H1 (cell line): Measurements from ENCODE around the gene TXLNA. TPM values are rescaled to one million over a fixed set of nuclear protein-coding genes. Genes with fewer than 3 reads are reported as not detected.

Experiments
- CTCF ChIA-PET: fragments of 300-600 bp; sonication (Branson Sonifier 250); formaldehyde crosslinking; loops from one replicate; lab custom pipeline; 2021; ENCODE audit not compliant: partially characterized antibody; lab: Charles Lee
- POLR2A ChIA-PET: fragments of 300-600 bp; sonication (Branson Sonifier 250); formaldehyde crosslinking; loops from one replicate; lab custom pipeline; 2021; ENCODE audit warnings: inconsistent platforms; ENCODE audit not compliant: partially characterized antibody; lab: Charles Lee
- DNase-seq, 2 experiments: peaks; one replicate each; pipeline versions ENCODE4 v3.0.0 to v3.0.0-alpha.2; 2010 to 2022; ENCODE audit warnings: low spot score in 2 of 2, low read depth in 1 of 2, mixed read lengths in 1 of 2
- FAIRE-seq: peaks from 2 replicates; lab custom pipeline; 2011; peaks lifted over from hg19 to GRCh38; lab: Jason Lieb, UNC
- H2AFZ ChIP-seq: 2 replicates; pipeline ENCODE4 v1.8.1; 2012; ENCODE audit warnings: low read length, inconsistent platforms
- H2AK5ac ChIP-seq: 2 replicates; pipeline ENCODE4 v1.6.1; 2013; ENCODE audit warnings: low read depth, low read length
- H2BK120ac ChIP-seq: replicated peaks from 2 replicates; pipeline ENCODE3; 2013; ENCODE audit warnings: low read depth, low read length, inconsistent platforms
- H2BK12ac ChIP-seq: 2 replicates; pipeline ENCODE4 v1.6.1; 2013; ENCODE audit warnings: low read depth, low read length
- H2BK15ac ChIP-seq: 2 replicates; pipeline ENCODE4 v1.6.1; 2013; ENCODE audit warnings: low read length
- H2BK20ac ChIP-seq: 2 replicates; pipeline ENCODE4 v1.6.1; 2013; ENCODE audit warnings: low read length
- H2BK5ac ChIP-seq: 2 replicates; pipeline ENCODE4 v1.6.1; 2013; ENCODE audit warnings: low read depth, low read length
- H3K14ac ChIP-seq: 2 replicates; pipeline ENCODE4 v1.6.1; 2013; ENCODE audit warnings: inconsistent platforms; ENCODE audit not compliant: insufficient read length
- H3K18ac ChIP-seq: 2 replicates; pipeline ENCODE4 v1.6.1; 2013; ENCODE audit warnings: low read length; ENCODE audit errors: extremely low read depth
- H3K23ac ChIP-seq: 2 replicates; pipeline ENCODE4 v1.6.1; 2013; ENCODE audit warnings: inconsistent platforms; ENCODE audit not compliant: insufficient read length
- H3K23me2 ChIP-seq: 2 replicates; pipeline ENCODE4 v1.6.1; 2013; ENCODE audit warnings: low read depth, low read length
- H3K27ac ChIP-seq: 2 replicates; pipeline ENCODE4 v1.6.1; 2011; ENCODE audit warnings: low read depth, low read length, inconsistent platforms
- H3K27me3 ChIP-seq, 4 experiments: replicated peaks in 1 of 4; 1 replicate in 1 of 4; 2 replicates in 3 of 4; pipeline versions ENCODE4 v1.6.1 to v1.8.1; 2011 to 2013; ENCODE audit warnings: low read length in 3 of 4, mild to moderate bottlenecking in 3 of 4, inconsistent platforms in 2 of 4, mixed read lengths in 2 of 4, moderate library complexity in 1 of 4; ENCODE audit not compliant: control insufficient read depth in 3 of 4, insufficient read depth in 3 of 4; ENCODE audit errors: extremely low read depth in 1 of 4
- H3K36me3 ChIP-seq, 4 experiments: 2 replicates each; pipeline versions ENCODE4 v1.6.1 to v1.8.1; 2011 to 2013; ENCODE audit warnings: mild to moderate bottlenecking in 4 of 4, low read length in 3 of 4, moderate library complexity in 2 of 4, control low read depth in 1 of 4, inconsistent platforms in 1 of 4; ENCODE audit not compliant: insufficient read depth in 4 of 4, control insufficient read depth in 2 of 4
- H3K4ac ChIP-seq: replicated peaks from 2 replicates; pipeline ENCODE3; 2013; ENCODE audit warnings: low read length, low read depth, mixed read lengths, inconsistent platforms; ENCODE audit not compliant: insufficient read length
- H3K4me1 ChIP-seq, 4 experiments: replicated peaks in 1 of 4; 1 replicate in 1 of 4; 2 replicates in 3 of 4; pipeline versions ENCODE4 v1.6.1 to v1.8.1; 2011 to 2013; ENCODE audit warnings: low read length in 3 of 4, inconsistent platforms in 2 of 4, mixed read lengths in 1 of 4; ENCODE audit not compliant: insufficient read depth in 4 of 4, control insufficient read depth in 3 of 4
- H3K4me2 ChIP-seq, 2 experiments: 2 replicates each; pipeline versions ENCODE4 v1.6.1 to v1.8.1; 2011 to 2013; ENCODE audit warnings: low read depth in 2 of 2, low read length in 2 of 2, control low read depth in 1 of 2, inconsistent platforms in 1 of 2, mild to moderate bottlenecking in 1 of 2; ENCODE audit not compliant: insufficient read depth in 1 of 2
- H3K4me3 ChIP-seq, 4 experiments: fragments of 200-600, 300-600 bp in 1 of 4; sonication (generic), shearing (Covaris generic), sonication (Bioruptor Twin) in 1 of 4; 2 replicates each; pipeline versions ENCODE4 v1.5.1 to v1.8.1; 2011 to 2016; ENCODE audit warnings: low read length in 4 of 4, low read depth in 3 of 4, control low read depth in 2 of 4, inconsistent platforms in 2 of 4, mild to moderate bottlenecking in 2 of 4, mixed read lengths in 1 of 4, moderate library complexity in 1 of 4; ENCODE audit not compliant: insufficient read depth in 2 of 4; ENCODE audit errors: extremely low read depth in 1 of 4
- H3K56ac ChIP-seq: replicated peaks from 2 replicates; pipeline ENCODE3; 2013; ENCODE audit warnings: low read depth, mild to moderate bottlenecking, mixed read lengths, low read length, inconsistent platforms; ENCODE audit not compliant: insufficient read length
- H3K79me1 ChIP-seq: 2 replicates; pipeline ENCODE4 v1.6.1; 2013; ENCODE audit warnings: low read depth, low read length, control low read depth
- H3K79me2 ChIP-seq, 2 experiments: 2 replicates each; pipeline versions ENCODE4 v1.6.1 to v1.8.1; 2012 to 2013; ENCODE audit warnings: low read length in 2 of 2, mild to moderate bottlenecking in 2 of 2, inconsistent platforms in 1 of 2; ENCODE audit not compliant: insufficient read depth in 2 of 2, control insufficient read depth in 1 of 2
- H3K9ac ChIP-seq, 4 experiments: replicated peaks in 1 of 4; 1 replicate in 1 of 4; 2 replicates in 3 of 4; pipeline versions ENCODE4 v1.6.1 to v1.8.1; 2011 to 2013; ENCODE audit warnings: low read depth in 3 of 4, low read length in 3 of 4, control low read depth in 2 of 4, mild to moderate bottlenecking in 2 of 4, moderate library complexity in 2 of 4, inconsistent platforms in 1 of 4; ENCODE audit errors: extremely low read depth in 1 of 4
- H3K9me3 ChIP-seq, 2 experiments: 2 replicates each; pipeline versions ENCODE4 v1.6.1 to v1.8.1; 2012 to 2013; ENCODE audit warnings: mild to moderate bottlenecking in 2 of 2, moderate library complexity in 2 of 2, control low read depth in 1 of 2, inconsistent platforms in 1 of 2, low read depth in 1 of 2, low read length in 1 of 2, mixed read lengths in 1 of 2; ENCODE audit not compliant: insufficient read depth in 2 of 2
- H4K20me1 ChIP-seq, 2 experiments: replicated peaks in 1 of 2; 2 replicates each; pipeline versions ENCODE3 to v1.8.1; 2011 to 2013; ENCODE audit warnings: inconsistent platforms in 2 of 2, low read length in 2 of 2, mild to moderate bottlenecking in 1 of 2; ENCODE audit not compliant: insufficient read depth in 2 of 2, control insufficient read depth in 1 of 2
- H4K5ac ChIP-seq: 2 replicates; pipeline ENCODE4 v1.6.1; 2013; ENCODE audit warnings: low read length, low read depth, mixed read lengths, inconsistent platforms; ENCODE audit not compliant: insufficient read length
- H4K8ac ChIP-seq: 2 replicates; pipeline ENCODE4 v1.8.0; 2013; ENCODE audit warnings: mild to moderate bottlenecking, moderate library complexity, low read length, inconsistent platforms; ENCODE audit not compliant: insufficient read depth; ENCODE audit errors: extremely low read depth
- H4K91ac ChIP-seq: replicated peaks from 2 replicates; pipeline ENCODE3; 2013; ENCODE audit warnings: low read length, mixed read lengths, inconsistent platforms; ENCODE audit not compliant: insufficient read length
- BCL11A ChIP-seq, 2 experiments: IDR thresholded peaks; one replicate each; pipeline ENCODE4 v1.6.1; 2011; ENCODE audit warnings: low read depth in 2 of 2, low read length in 2 of 2, mild to moderate bottlenecking in 2 of 2
- CHD1 ChIP-seq: IDR thresholded peaks from 2 replicates; pipeline ENCODE4 v1.6.1; 2012; ENCODE audit warnings: low read depth, low read length, improper control_type of control experiment
- KDM4A ChIP-seq: IDR thresholded peaks from one replicate; pipeline ENCODE4 v1.7.1; 2012; ENCODE audit warnings: low read depth, mild to moderate bottlenecking, moderate library complexity, low read length, inconsistent platforms; ENCODE audit not compliant: severe bottlenecking
- POLR2AphosphoS5 ChIP-seq: IDR thresholded peaks from 2 replicates; pipeline ENCODE4 v1.6.1; 2011; ENCODE audit warnings: low read depth, low read length
- WGBS, 2 experiments: shearing (Covaris generic) in 1 of 2; methylation state at CpG; one replicate each; pipeline versions ENCODE4 v1.1.6 to v1.1.7; 2013 to 2015; ENCODE audit warnings: low lambda C conversion rate in 2 of 2, mixed read lengths in 2 of 2, inconsistent platforms in 1 of 2, low coverage in 1 of 2, missing lambda C conversion rate in 1 of 2; ENCODE audit not compliant: insufficient replicate concordance in 2 of 2, insufficient coverage in 1 of 2, insufficient read length in 1 of 2; ENCODE audit errors: extremely low coverage in 1 of 2, missing lambda C conversion rate in 1 of 2; 5-methylcytosine and 5-hydroxymethylcytosine counted together
- polyA plus RNA-seq, 7 experiments: library from polyadenylated mRNA; depleted of rRNA in 3 of 7; stranded (reverse) in 5 of 7; unstranded in 2 of 7; fragments of >200 nt in 5 of 7; fragments of 200-250 nt in 2 of 7; gene quantifications; 1 replicate in 5 of 7; 2 replicates in 1 of 7; 4 replicates in 1 of 7; pipeline versions ENCODE4 v1.2.1 to v1.2.3, GENCODE V29; 2011 to 2013; ENCODE audit warnings: missing spikeins in 2 of 7, mixed read lengths in 2 of 7
- total RNA-seq: library from RNA; stranded (reverse); fragmentation: NEBNext Ultra II Directional; extraction: Animal tissue kit (Norgen Biotek cat#: 25700); gene quantifications from 2 replicates; pipeline ENCODE4 v1.2.1, GENCODE V29; 2021

Gene TXLNA
- total and polyA plus RNA-seq, 2 of the 8 experiments (the other 6 are each of a cell fraction or from before 2014, with no cell fraction given) = 31.3 to 46.9 TPM

GRCh38 chr1:32208891-32209328, 29.4 kb downstream of the TXLNA start, which contains the start of gene DCDC2B:
Gene DCDC2B (plus strand): TSS chr1:32209089. CDS start chr1:32209094, 5 bp downstream.
- TF ChIP-seq CHD1 = no peak
- TF ChIP-seq KDM4A = no peak
- 0 out of 2 replicates have a peak, but pooled peaks have one; percentile 3 for TF ChIP-seq POLR2AphosphoS5
- no peak for TF ChIP-seq BCL11A (IDR thresholded peaks at IDR 0.05; ENCODE audit: low read depth in 2 of 2, low read length in 2 of 2)
- TF ChIP-seq, all 59 proteins: peak for 1
- Histone ChIP-seq H2BK5ac (no peak within 1 kb of the TSS), H3K79me2 (no peaks in the 10 kb centered on the region), H2BK20ac (no peak within 1 kb of the TSS), H2AK5ac (no peak within 1 kb of the TSS), H2AFZ (no peak within 1 kb of the TSS), H3K9me3 (no peaks in the 10 kb centered on the region), H4K8ac (no peak within 1 kb of the TSS; the same call in 1 of the 2 replicates), H4K5ac (no peak within 1 kb of the TSS), H3K27me3 (peaks cover 0 to 4% (median 2%) of the 10 kb centered on the region in 4 experiments; a peak in 3 of 7 replicates), H3K4me2 (no peak within 1 kb of the TSS), H3K27ac (no peak within 1 kb of the TSS), H3K56ac (no peak within 1 kb of the TSS), H4K20me1 (peaks cover 0 to 2% of the 10 kb centered on the region in 2 experiments), H3K79me1 (peaks cover 2% of the 10 kb centered on the region; the same call in 1 of the 2 replicates), H3K4me1 (peaks cover 0 to 10% (median 2%) of the 10 kb centered on the region in 4 experiments; a peak in 2 of 7 replicates), H2BK120ac (no peak within 1 kb of the TSS), H3K23me2 (peaks cover 8% of the 10 kb centered on the region; the same call in 1 of the 2 replicates), H2BK15ac (no peak within 1 kb of the TSS), H3K18ac (no peak within 1 kb of the TSS), H3K4me3 (no peak within 1 kb of the TSS), H3K9ac (no peak within 1 kb of the TSS), H3K36me3 (no peaks in the 10 kb centered on the region; a peak in 1 of 8 replicates), H4K91ac (no peak within 1 kb of the TSS), H3K14ac (no peak within 1 kb of the TSS), H3K4ac (no peak within 1 kb of the TSS), H2BK12ac (no peak within 1 kb of the TSS), H3K23ac (no peak within 1 kb of the TSS)
- POLR2A ChIA-PET = interaction anchor here (1.2 to 8.9 kb wide), 4 partner anchors 11 to 124 kb away, joined by 3 to 91 read pairs (median 10); partner anchors contain the start of genes CCDC28B, EIF3I and TMEM234
- FAIRE-seq (no peak), DNase-seq (no peak)
- CTCF ChIA-PET = interaction anchor here (1.0 to 1.9 kb wide), 4 partner anchors 12 to 136 kb away, joined by 3 to 7 read pairs (median 4); partner anchors contain the start of gene TMEM39B
- WGBS, 2 experiments = 81% methylated on average over 5 of the region's 5 CpGs; no CpG with 5 or more reads in 1 of the 2 experiments
